ENCODE results near the gene RAB7A.
"Not testable (repeated sequence)": the region's sequence is repeated elsewhere in the genome, so short reads cannot be mapped to it uniquely, and the experiment has no call there.

The RAB7A gene

DNA sequence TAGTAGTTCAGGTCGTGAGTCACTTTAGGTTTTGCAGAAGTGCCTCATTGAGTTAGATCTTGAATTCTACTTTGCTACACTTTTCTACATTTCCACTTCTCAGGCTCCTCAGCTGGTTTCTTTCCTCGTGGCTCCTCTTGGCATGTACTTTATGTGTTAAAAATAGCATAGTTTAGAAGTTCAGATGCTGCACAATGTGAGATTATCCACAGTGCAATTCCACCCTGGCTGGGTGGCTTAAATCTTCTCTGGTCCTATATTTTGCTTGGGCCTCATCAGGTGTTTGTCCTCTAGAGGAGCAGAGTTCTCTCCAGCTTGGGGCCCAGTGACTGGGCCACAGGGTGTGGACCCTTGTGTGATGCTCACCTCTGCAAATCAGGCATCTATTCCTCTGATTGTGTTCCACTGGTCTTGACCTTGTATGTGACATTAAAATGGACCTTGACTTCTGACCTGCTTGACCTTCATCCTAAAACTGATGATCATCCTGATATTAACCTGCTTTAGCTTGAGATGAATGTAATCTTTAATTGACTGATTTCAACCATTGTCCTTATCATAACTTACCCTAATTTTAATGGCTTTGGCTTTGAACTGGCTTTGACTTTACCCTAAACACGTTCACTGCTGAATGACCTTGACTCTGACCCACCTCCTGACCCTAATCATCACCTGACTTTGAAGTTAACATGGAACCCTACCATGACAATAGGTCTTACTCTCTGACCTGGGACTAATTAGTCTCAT lies 89.5 kb downstream of the RAB7A start:
- no peak for DNase-seq (ENCODE audit: low read depth in 3 of 3, low spot score in 1 of 3)

DNA sequence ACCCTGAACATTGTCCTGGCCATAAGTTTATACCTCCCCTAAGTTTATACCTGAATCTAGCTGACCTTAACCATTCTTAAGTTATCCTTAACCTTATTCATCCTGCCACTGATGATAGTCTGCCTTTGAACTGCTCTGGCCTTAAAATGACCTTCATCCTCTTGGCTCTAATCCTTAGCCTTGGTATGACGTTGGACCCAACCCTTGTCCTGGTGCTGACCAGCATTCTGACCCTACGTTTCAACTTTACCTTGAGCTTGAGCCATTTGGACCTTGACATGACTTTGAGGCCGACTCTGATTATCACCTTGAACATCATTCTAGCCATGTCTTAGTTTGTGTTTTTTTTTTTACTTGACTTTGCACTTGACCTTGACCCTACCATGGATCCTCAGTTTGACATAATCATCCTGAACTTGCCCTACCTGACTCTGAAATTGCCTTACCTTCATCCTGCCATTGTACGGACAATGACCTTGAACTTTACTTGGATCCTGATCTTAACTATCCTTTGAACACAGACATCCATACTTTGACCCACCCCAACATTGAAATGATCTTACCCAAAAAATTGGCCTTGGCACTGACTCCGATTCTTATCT lies 92.3 kb downstream of the RAB7A start:
- no peak for DNase-seq (ENCODE audit: low read depth in 3 of 3, low spot score in 1 of 3)

DNA sequence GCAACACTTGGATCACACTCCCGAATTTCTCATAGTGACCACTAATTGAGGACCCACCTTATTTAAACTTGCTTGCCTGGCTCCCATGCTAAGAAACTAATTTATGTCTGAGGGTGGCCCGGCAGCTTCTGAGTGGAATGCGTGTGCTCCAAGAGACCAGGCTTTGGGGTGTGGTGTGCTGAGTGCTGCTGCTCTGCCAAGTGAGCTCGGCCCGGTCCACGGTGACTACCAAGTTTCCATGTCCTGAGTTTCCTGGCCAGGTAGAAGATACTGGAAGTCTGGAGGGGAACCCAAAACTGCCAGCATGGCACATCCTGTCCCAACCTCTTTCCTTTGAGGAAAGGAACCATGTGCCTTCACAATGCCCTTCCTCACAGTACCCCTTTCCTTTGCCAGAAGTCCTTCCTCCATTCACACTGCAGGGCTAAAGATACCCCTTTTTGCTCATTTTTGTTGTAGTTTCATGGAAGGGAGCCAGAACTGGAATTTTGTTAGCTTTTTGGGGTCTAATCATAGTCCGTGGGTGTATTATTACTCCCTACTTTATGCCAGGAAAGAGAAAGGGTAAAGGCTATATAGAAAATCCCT lies 94.4 kb downstream of the RAB7A start:
- no peak for DNase-seq (ENCODE audit: low read depth in 3 of 3, low spot score in 1 of 3)

DNA sequence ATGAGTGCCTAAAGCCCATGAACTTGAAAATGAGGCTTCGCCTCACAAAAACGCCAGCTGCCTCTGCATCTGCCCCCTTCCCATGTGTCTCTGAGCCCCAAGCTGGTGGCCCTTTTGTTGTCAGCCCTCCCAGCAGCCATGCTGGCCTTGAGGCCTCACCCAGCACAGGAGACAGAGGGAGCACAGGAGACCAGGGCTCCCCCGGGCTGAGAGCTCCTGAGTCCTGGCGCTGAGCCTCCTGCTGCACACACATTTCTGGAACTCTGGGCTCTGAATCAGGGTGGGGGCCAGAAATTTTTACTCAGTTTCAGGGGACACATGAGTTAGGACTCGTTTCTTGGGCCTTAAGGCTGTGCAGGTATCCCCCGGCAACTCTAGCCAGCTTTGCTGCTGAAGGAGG lies 97.0 kb downstream of the RAB7A start:
- no peak for DNase-seq (ENCODE audit: low read depth in 3 of 3, low spot score in 1 of 3)

DNA sequence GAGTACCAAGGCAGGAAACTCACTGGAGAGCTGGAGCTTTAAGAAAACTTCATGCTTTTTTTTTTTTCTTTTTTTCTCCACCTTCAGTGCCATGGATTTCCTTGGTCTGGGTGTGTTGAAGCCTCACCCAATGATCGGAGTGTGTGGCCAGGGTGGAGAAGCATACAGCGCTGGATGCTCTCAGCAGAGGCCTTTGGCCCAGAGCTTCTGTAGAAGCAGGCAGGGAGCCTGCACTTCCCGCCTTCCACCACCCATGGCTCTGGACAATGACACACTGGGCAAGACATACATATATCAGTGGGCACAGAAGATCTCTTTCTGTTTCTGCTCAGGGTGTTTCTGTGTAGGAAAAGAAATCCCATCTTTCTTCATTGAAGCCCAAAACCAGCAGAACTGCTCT lies 97.6 kb downstream of the RAB7A start:
- DNase-seq (ENCODE audit: low read depth in 3 of 3, low spot score in 1 of 3) = no peak

DNA sequence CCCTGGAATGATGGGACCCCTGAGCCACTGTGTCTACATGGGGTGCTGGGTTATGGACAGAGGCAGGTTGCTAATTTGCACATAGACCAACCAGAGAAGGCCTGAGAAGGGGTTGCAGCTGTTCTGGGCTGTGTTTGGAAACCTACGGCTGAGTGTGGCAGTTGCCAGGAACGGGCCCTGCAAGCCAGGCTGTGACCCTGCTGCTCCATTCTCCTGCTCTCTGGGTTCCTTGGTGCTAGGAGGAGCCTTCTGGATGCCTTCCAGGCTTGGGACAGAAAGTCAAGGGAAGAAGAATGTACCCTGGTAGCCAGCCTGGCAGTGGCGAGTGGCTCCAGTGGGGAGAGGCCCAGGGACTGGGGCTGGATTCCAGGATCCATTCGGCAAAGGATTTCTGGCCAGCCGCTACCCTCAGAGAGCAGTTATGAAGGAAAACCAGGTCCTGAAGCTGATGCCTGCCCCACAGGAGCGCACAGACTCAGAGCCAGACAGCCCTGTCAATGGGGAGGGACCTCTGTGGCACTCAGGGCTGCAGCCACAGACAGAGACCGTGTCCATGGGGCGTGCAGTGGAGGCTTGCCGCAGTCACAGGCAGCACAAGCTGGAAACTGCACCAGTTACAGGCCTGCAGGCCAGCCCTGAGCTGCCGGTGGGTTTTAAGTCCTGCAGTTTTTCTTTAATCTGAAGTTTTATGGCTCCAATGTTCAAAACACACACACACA lies 98.3 kb downstream of the RAB7A start:
- no peak for DNase-seq (ENCODE audit: low read depth in 3 of 3, low spot score in 1 of 3)

DNA sequence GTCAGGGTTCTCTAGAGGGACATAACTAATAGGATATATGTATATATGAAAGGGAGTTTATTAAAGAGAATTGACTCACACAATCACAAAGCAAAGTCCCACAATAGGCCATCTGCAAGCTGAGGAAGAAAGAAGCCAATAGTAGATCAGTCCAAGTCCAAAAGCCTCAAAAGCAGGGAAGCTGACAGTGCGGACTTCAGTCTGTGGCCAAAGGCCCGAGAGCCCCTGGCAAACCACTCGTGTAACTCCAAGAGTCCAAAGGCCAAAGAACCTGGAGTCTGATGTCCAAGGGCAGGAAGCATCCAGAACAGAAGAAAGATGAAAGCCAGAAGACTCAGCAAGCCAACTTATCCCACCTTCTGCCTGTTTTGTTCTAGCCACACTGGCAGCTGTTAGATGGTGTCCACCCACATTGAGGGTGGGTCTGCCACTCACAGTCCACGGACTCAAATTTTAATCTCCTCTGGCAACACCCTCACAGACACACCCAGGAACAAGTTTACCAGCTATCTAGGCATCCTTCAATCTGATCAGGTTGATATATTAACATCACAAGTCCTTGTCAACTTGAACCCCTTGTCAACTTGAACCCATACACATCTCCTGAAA lies 99.2 kb downstream of the RAB7A start:
- DNase-seq (ENCODE audit: low read depth in 3 of 3, low spot score in 1 of 3) = no peak

DNA sequence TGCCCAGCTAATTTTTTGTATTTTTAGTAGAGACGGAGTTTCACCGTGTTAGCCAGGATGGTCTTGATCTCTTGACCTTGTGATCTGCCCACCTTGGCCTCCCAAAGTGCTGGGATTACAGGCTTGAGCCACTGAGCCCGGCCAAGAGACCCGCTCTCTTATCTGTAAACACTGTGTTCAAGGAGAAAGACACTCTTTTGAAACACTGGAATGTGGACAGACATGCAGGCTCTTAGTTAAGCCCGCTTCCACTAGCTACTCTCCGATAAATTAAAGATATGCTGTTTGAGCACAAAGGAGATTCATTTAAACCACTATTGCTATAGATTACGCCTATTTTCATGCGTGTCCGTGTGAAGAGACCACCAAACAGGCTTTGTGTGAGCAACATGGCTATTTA lies 103.1 kb downstream of the RAB7A start:
- not testable (repeated sequence) for DNase-seq (ENCODE audit: low read depth in 3 of 3, low spot score in 1 of 3)

DNA sequence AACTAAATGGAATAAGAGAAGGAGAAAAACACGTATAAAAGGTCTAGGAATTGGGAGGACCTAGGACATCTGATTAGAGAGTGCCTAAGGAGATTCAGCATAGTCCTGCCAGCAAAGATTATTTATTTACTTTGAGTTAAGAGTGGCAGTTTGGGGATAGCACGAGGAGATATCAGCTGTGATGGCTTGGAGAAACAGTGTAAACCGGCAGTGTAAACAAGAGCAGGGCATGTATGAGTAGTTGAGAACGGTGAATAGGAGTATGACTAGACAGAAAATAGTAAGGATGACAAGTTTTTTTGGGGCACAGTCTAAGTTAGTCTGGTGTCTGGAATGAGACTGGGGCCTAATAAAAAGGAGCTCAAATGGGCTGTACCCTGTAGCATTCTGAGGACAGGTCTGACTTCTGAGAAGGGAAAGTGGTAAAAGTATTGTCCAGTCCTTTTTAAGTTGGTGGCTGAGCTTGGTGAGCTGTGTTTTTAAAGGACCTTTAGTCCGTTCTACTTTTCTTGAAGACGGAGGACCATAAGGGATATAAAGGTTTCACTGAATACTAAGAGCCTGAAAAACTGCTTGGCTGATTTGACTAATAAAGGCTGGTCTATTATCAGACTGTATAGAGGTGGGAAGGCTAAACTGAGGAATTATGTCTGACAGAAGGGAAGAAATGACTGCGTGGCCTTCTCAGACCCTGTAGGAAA lies 104.1 kb downstream of the RAB7A start:
- DNase-seq (ENCODE audit: low read depth in 3 of 3, low spot score in 1 of 3) = not testable (repeated sequence)

DNA sequence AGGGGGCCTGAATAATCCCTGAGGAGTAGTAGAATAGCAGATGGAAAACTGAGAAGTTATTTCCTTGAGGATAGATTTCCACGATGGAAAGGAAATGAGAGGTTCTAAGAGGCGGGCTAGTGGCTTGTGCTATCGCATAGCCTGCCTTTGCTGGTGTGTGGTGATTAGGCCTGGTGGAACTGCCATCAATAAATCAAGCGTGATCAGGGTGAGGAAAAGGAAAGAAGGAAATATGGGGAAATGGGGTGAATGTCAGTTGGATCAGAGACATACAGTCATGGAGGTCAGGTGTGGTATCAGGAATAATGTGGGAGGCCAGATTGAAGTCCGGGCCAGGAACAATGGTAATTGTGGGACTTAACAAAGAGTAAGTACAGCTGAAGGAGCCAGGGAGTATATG lies 104.8 kb downstream of the RAB7A start:
- not testable (repeated sequence) for DNase-seq (ENCODE audit: low read depth in 3 of 3, low spot score in 1 of 3)

DNA sequence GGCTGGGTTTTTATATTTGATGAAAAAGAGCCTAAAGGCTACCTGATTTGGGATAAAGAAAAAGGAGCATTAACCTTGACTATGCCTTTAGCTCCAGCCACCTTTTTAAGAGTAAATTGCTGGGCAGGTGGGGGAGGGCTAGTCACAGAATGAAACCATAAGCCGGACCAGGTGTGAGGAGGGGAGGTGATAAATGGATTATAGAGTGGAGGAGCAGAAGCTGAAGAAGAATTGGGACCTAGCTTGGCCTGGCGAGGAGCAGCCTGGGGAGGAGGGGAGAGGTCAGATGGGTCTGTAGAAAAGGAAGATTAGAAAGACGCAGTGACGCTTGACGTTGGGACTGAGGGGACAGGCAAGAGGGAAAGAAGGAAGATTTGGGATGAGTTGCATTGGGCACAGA lies 107.0 kb downstream of the RAB7A start:
- not testable (repeated sequence) for DNase-seq (ENCODE audit: low read depth in 3 of 3, low spot score in 1 of 3)

DNA sequence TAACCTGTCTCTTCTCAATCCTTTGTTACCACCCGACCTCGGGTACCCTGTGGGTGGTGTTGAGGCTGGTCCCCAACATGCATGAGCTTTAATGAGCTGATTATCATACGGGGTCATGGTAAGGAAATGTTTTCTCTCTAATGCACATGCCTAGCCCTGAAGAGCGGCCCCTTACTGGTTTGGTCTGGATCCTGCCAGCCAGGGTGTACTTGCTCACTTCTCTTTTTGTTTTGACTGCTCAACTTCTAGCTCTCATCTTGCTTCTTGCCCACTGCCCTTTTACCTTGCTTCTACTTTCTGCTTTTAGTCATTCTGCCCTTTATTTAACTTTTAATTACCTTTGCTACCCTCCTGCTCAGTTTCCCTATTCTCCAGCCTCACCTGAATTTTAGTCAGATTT lies 109.1 kb downstream of the RAB7A start:
- DNase-seq (ENCODE audit: low read depth in 3 of 3, low spot score in 1 of 3) = no peak

DNA sequence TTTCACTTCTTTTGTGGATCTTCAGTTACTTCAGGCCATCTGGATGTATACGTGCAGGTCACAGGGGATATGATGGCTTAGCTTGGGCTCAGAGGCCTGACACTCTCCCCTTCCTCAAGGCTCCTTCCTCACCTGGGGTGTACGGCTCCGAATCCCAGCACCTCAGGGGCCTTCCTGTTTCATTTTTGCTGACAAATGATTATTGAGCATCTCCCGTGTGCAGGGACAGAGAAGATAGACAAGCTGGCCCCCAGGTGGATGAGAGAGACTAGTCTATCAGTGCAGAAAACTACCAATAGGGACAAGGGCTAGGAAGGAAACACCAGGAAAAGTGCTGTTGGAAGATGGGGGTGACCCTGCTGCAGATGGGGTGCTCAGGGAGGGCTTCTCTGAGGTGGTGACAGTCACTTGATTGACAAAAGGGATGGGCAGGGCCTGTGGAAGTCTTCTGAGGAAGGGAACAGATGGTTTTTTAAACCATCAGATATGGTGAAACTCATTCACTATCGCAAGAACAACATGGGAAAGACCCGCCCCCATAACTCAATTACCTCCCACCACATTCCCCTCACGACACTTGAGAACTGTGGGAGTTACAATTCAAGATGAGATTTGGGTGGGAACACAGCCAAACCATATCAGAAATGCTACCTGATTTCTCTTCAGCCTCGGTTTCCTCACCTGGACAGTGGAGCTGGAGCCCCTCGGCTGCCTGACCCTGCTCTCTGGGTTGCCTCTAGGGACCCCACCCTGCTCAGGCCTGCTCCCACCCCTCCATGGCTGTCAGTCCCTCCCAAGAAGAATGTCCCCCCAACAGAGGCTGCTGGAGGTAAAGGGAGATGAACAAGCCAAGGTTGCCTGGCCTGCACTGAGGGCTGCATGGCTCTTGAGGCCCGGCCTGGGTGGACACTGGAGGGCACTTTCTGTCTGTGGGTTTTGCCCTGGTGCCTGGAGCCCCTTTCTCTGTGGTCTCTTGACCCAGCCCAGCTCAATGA lies 116.2 kb downstream of the RAB7A start:
- no peak for DNase-seq (ENCODE audit: low read depth in 3 of 3, low spot score in 1 of 3)

DNA sequence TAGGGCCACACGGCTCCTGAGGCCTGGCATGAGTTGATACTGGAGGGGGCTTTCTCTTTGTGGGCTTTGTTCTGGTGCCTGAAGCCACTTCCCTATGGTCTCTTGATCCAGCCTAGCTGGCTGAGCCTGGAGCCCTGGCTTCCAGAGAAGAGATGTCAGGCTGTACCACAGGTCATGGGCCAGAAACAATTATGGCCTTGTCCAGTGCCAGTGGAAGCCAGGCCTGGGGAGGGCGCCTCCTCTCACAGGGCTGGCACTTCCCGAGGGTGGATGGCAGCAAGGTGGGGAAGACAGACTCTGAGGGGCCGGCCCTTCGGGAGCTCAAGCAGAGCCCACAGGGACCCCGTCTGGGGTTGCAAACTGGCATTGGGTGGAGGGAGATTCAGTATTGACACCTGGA lies 118.5 kb downstream of the RAB7A start:
- DNase-seq (ENCODE audit: low read depth in 3 of 3, low spot score in 1 of 3) = no peak

DNA sequence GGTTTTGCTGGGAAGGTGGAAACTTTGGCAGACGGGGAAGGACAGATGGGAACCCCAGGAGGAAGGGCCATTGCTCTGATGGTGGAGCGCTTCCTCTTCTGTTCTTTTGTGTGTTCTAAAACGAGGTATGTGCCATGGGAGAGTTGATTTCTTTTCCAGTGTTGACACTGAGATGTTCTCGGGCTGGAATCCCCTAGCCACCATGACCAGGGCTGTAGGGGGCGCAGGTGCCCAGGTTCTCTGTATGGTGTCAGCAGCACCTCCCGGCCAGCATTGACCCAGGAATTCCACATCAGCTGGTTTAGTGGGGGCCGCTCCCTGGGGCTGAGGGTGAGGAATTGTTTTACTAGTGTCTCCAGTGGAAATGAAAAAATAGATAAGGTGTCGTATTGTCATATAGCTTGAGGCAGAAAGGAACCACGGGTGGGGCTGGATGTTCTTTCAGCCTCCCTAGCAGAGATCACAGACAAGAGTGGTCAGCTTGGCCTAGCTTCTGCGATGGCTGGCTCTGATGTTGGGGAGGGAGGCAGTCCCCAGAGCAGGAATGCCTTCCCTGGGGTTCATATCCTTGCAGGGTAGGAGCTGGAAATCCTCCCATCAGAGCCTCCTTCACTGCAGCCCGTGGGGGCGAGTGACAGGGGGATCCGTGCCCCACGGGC lies 119.3 kb downstream of the RAB7A start:
- DNase-seq (ENCODE audit: low read depth in 3 of 3, low spot score in 1 of 3) = no peak

DNA sequence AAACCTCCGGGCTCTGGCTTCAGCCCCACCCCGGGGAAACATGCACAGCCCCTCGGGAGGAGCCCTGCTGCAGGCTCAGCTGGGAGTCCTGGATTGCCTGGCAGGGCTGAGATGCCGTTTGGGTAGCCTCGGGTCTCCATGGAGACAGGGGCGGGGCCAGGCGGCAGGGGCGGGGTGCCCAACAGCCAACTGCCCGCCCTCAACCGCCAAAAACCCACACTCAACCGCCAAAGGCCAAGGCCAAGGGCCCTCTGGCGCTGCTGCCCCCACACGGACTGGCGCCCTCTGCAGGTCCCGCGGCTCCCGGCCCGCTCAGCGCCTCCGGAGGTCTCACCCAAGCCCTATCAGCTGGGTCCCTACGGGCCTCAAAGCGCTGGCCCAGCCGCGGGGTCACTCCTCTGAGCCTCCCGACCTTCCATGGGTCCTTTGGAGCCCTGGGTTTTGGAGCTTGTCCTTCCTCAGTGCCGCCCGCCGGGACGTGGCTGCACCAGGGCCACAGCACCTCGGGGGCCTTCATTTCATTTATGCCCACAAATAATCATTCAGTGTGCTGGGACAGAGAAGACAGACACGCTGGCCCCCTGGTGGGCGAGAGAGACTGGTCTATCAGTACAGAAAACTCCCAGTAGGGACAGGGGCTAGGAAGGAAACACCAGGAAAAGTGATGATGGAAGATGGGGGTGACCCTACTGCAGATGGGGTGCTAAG lies 119.9 kb downstream of the RAB7A start:
- DNase-seq (ENCODE audit: low read depth in 3 of 3, low spot score in 1 of 3) = peak; percentile 49 to 66 (median 52)

DNA sequence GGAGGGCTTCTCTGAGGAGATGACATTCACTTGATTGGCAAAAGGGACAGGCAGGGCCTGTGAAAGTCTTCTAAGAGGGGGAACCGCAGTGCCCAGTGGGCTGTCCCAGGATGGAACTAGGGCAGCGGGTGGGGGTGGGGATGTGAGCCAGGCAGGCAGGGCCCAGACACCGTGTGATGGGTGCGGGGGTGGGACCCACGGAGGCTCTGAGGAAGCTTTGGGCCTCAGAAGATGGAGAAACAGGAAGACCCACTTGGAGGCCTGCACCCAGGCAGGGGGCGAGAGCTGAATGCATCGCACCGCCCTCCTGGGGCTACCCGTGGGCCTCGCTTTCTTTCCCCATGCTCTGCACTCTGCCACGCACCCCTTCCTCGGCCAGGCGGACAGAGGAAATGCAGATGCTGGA lies 120.5 kb downstream of the RAB7A start:
- no peak for DNase-seq (ENCODE audit: low read depth in 3 of 3, low spot score in 1 of 3)

DNA sequence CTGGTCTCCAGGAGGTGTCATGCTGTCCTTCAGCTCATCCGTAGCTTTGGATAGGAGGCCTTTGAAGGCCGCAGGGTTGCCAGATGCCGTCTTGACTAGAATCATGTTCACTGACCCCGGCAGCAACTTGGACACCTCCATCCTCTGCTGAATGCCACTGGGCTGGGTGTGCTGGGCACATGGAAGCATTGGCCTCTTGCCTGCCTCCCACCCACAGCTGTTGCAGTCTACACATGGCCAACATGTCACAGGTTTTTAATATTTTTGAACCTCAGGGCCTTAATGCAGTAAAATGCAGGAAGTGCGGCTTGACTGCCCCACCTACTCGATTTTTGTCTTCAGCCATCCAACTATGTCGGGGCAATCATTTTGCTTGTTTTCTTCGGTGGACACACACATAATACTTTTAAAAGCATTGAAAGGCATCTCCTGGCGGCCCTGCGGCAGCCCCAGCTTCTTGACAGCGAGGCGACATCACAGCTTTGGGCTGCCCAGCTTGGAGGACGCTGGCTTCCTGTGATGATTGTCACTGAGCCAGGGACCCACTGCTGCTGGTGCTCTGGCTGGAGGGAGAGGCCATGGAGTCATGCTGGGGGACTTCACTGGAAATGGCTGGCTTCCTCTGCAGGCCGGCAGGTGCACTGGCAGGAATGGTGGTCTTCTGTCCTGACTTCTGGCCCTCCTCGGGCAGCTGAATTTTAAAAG lies 121.8 kb downstream of the RAB7A start:
- DNase-seq (ENCODE audit: low read depth in 3 of 3, low spot score in 1 of 3) = no peak
